Psoas muscle (tissue), 8 donors: ENCODE measurements around the gene IFRD2. TPM values are rescaled to one million over a fixed set of nuclear protein-coding genes. Genes with fewer than 3 reads are reported as not detected.

Source experiments
- ATAC-seq, 4 donors: fragments of 200-7000 bp; cut with Tn5 transposase; one replicate each; pipeline ENCODE4 v1.9.1; 2020; ENCODE audit warnings: moderate library complexity in 3 of 4, mild to moderate bottlenecking in 2 of 4
- DNase-seq, 2 donors: peaks; one replicate each; pipeline ENCODE4 v3.0.0-alpha.2; 2020
- H3K27ac ChIP-seq: fragments of 200-600 bp; one replicate; pipeline ENCODE4 v1.8.0; 2022
- H3K27me3 ChIP-seq, 3 donors: fragments of 200-600 bp in 1 of 3; one replicate each; pipeline versions ENCODE4 v1.6.1 to v1.8.0; 2013 to 2022; ENCODE audit warnings: low read length in 2 of 3, mild to moderate bottlenecking in 2 of 3, moderate library complexity in 1 of 3; ENCODE audit not compliant: insufficient read depth in 3 of 3
- H3K36me3 ChIP-seq, 2 donors: fragments of 200-600 bp in 1 of 2; one replicate each; pipeline versions ENCODE4 v1.6.1 to v1.8.0; 2013 to 2022; ENCODE audit warnings: low read depth in 1 of 2, mild to moderate bottlenecking in 1 of 2, moderate library complexity in 1 of 2; ENCODE audit not compliant: insufficient read depth in 1 of 2
- H3K4me1 ChIP-seq: fragments of 200-600 bp; one replicate; pipeline ENCODE4 v1.8.0; 2022
- H3K4me3 ChIP-seq: fragments of 200-600 bp; one replicate; pipeline ENCODE4 v1.8.0; 2022; ENCODE audit warnings: mild to moderate bottlenecking
- H3K9me3 ChIP-seq: fragments of 200-600 bp; one replicate; pipeline ENCODE4 v1.8.0; 2022
- WGBS, 3 donors: extraction: QIAGEN DNeasy Blood & Tissue Kit; methylation state at CpG; one replicate each; pipeline versions ENCODE4 v1.1.6 to v1.1.7; 2013; 5-methylcytosine and 5-hydroxymethylcytosine counted together
- intact Hi-C, 2 donors: fragments of 100-400 bp; cut with DNase I; formaldehyde crosslinking; loops; one replicate each; pipeline versions ENCODE4 v1.11.0 to v1.14.2; 2022
- polyA plus RNA-seq, 3 donors: library from polyadenylated mRNA; stranded (reverse); fragments of 200-250 nt; gene quantifications; one replicate each; pipeline ENCODE4 v1.2.3, GENCODE V29; 2013
- total RNA-seq, 4 donors: library from RNA; stranded (reverse); fragmentation: NEBNext Ultra II Directional in 2 of 4; extraction: Animal tissue kit (Norgen Biotek cat#: 25700) in 2 of 4; gene quantifications; one replicate each; pipeline versions ENCODE4 v1.2.1 to v1.2.4, GENCODE V29; 2021 to 2023
- TF ChIP-seq, protein P1 (sequence below): fragments of 200-600 bp; IDR thresholded peaks from one replicate; pipeline ENCODE4 v1.8.0; 2022; ENCODE audit warnings: antibody characterized with exemption
- donor health status: healthy with polysubstance abuse.
- donor health status: DM: no; HTN: no; CAD: no; lungs with moderate emphysema.
- donor health status: Bipolar disorder and iron deficiency.
- donor health status: healthy.
- donor health status: DM: yes; HTN: yes; CAD: no.
- donor health status: DM: no; HTN: no; CAD: no.
- donor health status: DM: no; HTN: no; CAD: no.
- donor health status: DM: yes; HTN: yes; CAD: no.

IFRD2 gene
- total and polyA plus RNA-seq, 7 donors, result 77.2 to 175 (median 130) TPM

DNA sequence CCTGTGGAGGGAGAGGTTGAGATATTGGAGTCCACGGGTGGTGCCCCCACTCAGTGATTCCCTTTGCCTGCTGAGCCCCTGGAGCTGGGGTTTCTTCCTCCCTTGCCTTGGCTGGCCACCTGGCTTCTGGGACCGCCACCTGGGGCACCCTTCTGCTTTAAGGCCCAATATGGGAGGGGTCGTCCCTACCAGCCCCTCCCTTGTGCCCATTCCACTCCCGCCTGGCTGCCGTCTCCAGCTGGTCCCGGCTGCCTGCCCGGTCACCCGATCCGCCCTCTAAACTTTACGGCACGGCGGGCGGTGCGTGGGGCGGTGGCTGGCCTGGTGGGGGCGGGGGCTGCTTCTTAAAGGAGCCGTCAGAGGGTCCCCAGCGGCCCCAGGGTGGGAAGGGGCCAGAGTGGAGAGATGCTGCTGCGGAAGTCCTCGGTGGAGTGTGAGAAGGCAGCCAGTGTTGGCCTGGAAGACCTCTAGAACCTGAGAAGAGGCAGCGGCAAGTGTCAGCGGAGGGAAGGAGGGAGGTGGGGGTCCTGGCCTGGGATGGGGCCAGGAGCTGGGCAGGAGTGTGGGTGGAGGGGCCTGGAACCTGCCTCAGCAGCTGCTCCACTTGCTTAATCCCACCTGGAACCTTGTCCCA lies 24.8 kb downstream of the IFRD2 start:
- Histone ChIP-seq H3K36me3 (no peaks in the 10 kb centered on the region), H3K4me1 (peaks cover 48% of the 10 kb centered on the region), H3K9me3 (no peaks in the 10 kb centered on the region), H3K27ac (peak overlapping the region; percentile 82), H3K27me3 (no peaks in the 10 kb centered on the region), H3K4me3 (peak overlapping the region; percentile 72)
- WGBS, 3 donors, result 3 to 5% (median 4%) methylated on average over 21 to 22 of the region's 22 CpGs
- DNase-seq (peak; percentile 72 to 85), ATAC-seq (peak; percentile 59 to 81 (median 66))
- TF ChIP-seq, protein P1, sequence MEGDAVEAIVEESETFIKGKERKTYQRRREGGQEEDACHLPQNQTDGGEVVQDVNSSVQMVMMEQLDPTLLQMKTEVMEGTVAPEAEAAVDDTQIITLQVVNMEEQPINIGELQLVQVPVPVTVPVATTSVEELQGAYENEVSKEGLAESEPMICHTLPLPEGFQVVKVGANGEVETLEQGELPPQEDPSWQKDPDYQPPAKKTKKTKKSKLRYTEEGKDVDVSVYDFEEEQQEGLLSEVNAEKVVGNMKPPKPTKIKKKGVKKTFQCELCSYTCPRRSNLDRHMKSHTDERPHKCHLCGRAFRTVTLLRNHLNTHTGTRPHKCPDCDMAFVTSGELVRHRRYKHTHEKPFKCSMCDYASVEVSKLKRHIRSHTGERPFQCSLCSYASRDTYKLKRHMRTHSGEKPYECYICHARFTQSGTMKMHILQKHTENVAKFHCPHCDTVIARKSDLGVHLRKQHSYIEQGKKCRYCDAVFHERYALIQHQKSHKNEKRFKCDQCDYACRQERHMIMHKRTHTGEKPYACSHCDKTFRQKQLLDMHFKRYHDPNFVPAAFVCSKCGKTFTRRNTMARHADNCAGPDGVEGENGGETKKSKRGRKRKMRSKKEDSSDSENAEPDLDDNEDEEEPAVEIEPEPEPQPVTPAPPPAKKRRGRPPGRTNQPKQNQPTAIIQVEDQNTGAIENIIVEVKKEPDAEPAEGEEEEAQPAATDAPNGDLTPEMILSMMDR, result no peak
- intact Hi-C loops, result loop anchor here in 1 of 2 donors (10.0 kb wide), 1 partner anchor 277 kb away; no protein-coding TSS in a partner anchor

DNA sequence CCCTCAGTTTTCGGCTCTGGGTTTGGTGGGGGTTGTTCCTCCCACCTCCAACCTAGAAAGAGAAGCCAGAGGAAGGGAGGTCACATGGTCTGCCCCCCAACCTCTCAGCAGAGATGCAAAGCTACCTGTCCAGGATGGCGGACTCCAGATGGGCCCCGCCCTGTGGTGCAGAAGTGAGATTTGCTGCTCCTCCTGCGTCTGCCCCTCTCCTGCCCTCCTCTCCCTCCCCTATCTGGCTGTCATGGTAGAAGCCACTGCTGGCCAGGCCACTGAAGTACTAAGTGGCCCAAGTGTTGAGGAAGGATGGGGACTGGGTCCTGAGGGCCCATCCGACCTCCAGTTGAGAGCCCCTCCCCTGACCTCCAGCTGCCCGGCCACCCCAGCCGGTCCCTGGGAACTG lies 25.4 kb downstream of the IFRD2 start:
- Histone ChIP-seq H3K4me3 (peak overlapping the region; percentile 72), H3K4me1 (peaks cover 48% of the 10 kb centered on the region), H3K9me3 (no peaks in the 10 kb centered on the region), H3K27ac (peak overlapping the region; percentile 82), H3K27me3 (no peaks in the 10 kb centered on the region), H3K36me3 (no peaks in the 10 kb centered on the region)
- ATAC-seq (peak in 1 of 4 donors; percentile 7), DNase-seq (no peak)
- TF ChIP-seq, protein P1, result no peak
- intact Hi-C loops, result loop anchor here in 1 of 2 donors (10.0 kb wide), 1 partner anchor 278 kb away; no protein-coding TSS in a partner anchor
- 54 to 67% (median 57%) methylated on average over 7 of the region's 7 CpGs for WGBS, 3 donors

DNA sequence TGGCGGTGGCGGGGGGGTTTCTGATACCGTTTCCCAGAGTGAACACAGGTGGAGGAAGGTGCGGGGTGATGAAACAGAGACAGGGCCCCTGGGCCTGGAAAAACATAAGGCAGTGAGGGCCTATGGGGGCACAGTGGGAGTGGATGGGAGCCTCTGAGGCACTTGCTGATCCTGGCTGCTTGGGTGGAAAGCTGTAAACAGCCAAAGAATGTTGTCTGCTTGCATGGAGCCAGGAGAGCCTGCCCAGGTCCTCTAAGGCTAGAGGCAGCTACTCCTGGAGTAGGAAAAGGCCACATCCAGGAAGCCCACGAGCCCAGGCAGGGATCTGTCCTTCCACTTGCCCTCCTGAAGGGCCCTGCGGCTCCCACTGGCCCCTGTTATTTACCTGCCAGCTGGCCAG lies 26.2 kb downstream of the IFRD2 start:
- Histone ChIP-seq H3K4me3 (no peak overlapping the region), H3K4me1 (peaks cover 49% of the 10 kb centered on the region), H3K36me3 (no peaks in the 10 kb centered on the region), H3K27me3 (no peaks in the 10 kb centered on the region), H3K9me3 (no peaks in the 10 kb centered on the region), H3K27ac (peak overlapping the region; percentile 63)
- no peak for DNase-seq
- intact Hi-C loops, result loop anchor here in 1 of 2 donors (10.0 kb wide), 1 partner anchor 279 kb away; no protein-coding TSS in a partner anchor
- TF ChIP-seq, protein P1, result no peak
- ATAC-seq, result no peak
- 69 to 71% (median 70%) methylated on average over 6 of the region's 6 CpGs for WGBS, 3 donors

DNA sequence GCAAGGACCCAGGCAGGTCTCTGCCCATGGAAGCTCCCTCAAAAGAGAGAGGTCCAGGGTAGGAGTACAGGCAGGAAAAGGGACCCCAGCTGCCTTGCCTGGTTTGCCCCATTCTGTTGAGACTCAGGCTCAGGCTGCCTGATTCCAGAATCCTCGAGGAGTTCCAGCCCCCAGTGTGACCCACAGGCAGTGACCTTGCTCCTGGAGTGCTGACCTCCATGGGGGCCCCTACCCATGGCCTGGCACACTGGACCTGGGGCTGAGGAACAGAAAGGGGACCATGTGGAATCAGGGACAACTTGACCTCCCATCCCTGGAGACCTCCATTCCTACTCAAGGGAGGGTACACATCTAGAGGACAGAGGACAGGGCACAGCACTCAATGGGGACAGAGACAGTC lies 26.7 kb downstream of the IFRD2 start:
- Histone ChIP-seq H3K27me3 (no peaks in the 10 kb centered on the region), H3K4me3 (no peak overlapping the region), H3K27ac (peak overlapping the region; percentile 63), H3K4me1 (peaks cover 54% of the 10 kb centered on the region), H3K9me3 (no peaks in the 10 kb centered on the region), H3K36me3 (no peaks in the 10 kb centered on the region)
- intact Hi-C loops, result loop anchor here in 1 of 2 donors (10.0 kb wide), 1 partner anchor 279 kb away; no protein-coding TSS in a partner anchor
- WGBS, 3 donors, result 17 to 54% (median 32%) methylated on average over 1 of the region's 1 CpG
- DNase-seq (no peak), ATAC-seq (no peak)
- TF ChIP-seq, protein P1, result no peak
